Measurements from ENCODE around the gene GTF2H1.

GRCh38 chr11:18375941-18376340 is 53.6 kb downstream of the GTF2H1 start:
- TF ChIP-seq GATA2 (IDR thresholded peaks at IDR 0.05; ENCODE audit: low read depth, low read length), result no peak
- TF ChIP-seq GATA3 (IDR thresholded peaks at IDR 0.05; ENCODE audit: low read depth, low read length), result no peak
